Activated effector memory CD4-positive, alpha-beta T cell treated with anti-CD3 and anti-CD28 coated beads, Interleukin-2, amount 50 U/mL, for 16 hours (primary cell): ENCODE measurements around the gene CD19.
"Not testable (repeated sequence)": the region's sequence is repeated elsewhere in the genome, so short reads cannot be mapped to it uniquely, and the experiment has no call there.

Experiments used
- DNase-seq: peaks from one replicate; pipeline ENCODE4 v3.0.0-alpha.2; 2020

The CD19 gene

GRCh38 chr16:28910086-28911031 lies 21.4 kb upstream of the CD19 start:
- no peak for DNase-seq

- no peak for DNase-seq
These were observed 19.2 kb upstream of the CD19 start for GRCh38 chr16:28912558-28912957.

- no peak for DNase-seq
These were observed 17.6 kb upstream of the CD19 start for GRCh38 chr16:28913946-28914724.

GRCh38 chr16:28915181-28915580 lies 16.6 kb upstream of the CD19 start:
- DNase-seq: no peak

- DNase-seq: no peak
These were observed 14.7 kb upstream of the CD19 start for GRCh38 chr16:28917095-28917494.

GRCh38 chr16:28918698-28919097 lies 13.1 kb upstream of the CD19 start:
- no peak for DNase-seq

- DNase-seq: no peak
These were observed 8.6 kb upstream of the CD19 start for GRCh38 chr16:28923231-28923587.

GRCh38 chr16:28923652-28924398 lies 7.9 kb upstream of the CD19 start:
- no peak for DNase-seq

GRCh38 chr16:28924399-28924761 lies 7.4 kb upstream of the CD19 start:
- DNase-seq: no peak

GRCh38 chr16:28924762-28925385 lies 6.9 kb upstream of the CD19 start, which contains the start of gene RABEP2:
Gene RABEP2 (minus strand): TSS chr16:28925238. CDS start chr16:28925163, 75 bp downstream.
- peak; percentile 97 for DNase-seq

GRCh38 chr16:28925386-28926228 lies 6.2 kb upstream of the CD19 start:
- peak; percentile 91 for DNase-seq

GRCh38 chr16:28926284-28926683 lies 5.5 kb upstream of the CD19 start:
- not testable (repeated sequence) for DNase-seq

GRCh38 chr16:28927815-28928214 lies 4.0 kb upstream of the CD19 start:
- DNase-seq: no peak

GRCh38 chr16:28930203-28930602 lies 1.6 kb upstream of the CD19 start:
- no peak for DNase-seq

- DNase-seq: no peak
These were observed 1.1 kb upstream of the CD19 start for GRCh38 chr16:28930652-28931051.

- DNase-seq: no peak
These were observed 769 bp downstream of the CD19 start for GRCh38 chr16:28932339-28933141.

GRCh38 chr16:28933171-28933570 lies 1.4 kb downstream of the CD19 start:
- no peak for DNase-seq

- no peak for DNase-seq
These were observed 3.6 kb downstream of the CD19 start for GRCh38 chr16:28935346-28935745.

- DNase-seq: peak; percentile 92
These were observed 4.4 kb downstream of the CD19 start for GRCh38 chr16:28935924-28936783.

GRCh38 chr16:28936784-28937155 lies 5.0 kb downstream of the CD19 start:
- no peak for DNase-seq
